K562 (cell line): ENCODE results near the gene CSF3. TPM values are rescaled to one million over a fixed set of nuclear protein-coding genes. Genes with fewer than 3 reads are reported as not detected.

ENCODE experiments used
- CHD2 ChIP-seq: IDR thresholded peaks from 2 replicates; pipeline ENCODE4 v1.6.1; 2011; ENCODE audit warnings: low read depth, low read length
- DMBX1 ChIP-seq: fragments of 250-450 bp; sonication (Bioruptor Pico); IDR thresholded peaks from 2 replicates; pipeline ENCODE4 v1.8.0; 2022; ENCODE audit warnings: inconsistent platforms, mild to moderate bottlenecking, moderate library complexity, borderline replicate concordance
- ELF2 ChIP-seq: fragments of 250-450 bp; sonication (Bioruptor Pico); IDR thresholded peaks from 2 replicates; pipeline ENCODE4 v1.5.0; 2021; ENCODE audit warnings: mild to moderate bottlenecking
- FOSL1 ChIP-seq: fragments of 200-800 bp; sonication (Bioruptor generic); conservative IDR thresholded peaks from 2 replicates; pipeline ENCODE4 v1.6.1; 2016; ENCODE audit warnings: missing genetic modification characterization, missing compliant biosample characterization
- HMG20A ChIP-seq: fragments of 450-650 bp; formaldehyde crosslinking; conservative IDR thresholded peaks from 2 replicates; pipeline ENCODE4 v1.4.0; 2020; ENCODE audit warnings: mild to moderate bottlenecking, mixed read lengths
- HNRNPLL ChIP-seq: fragments of 200-400 bp; formaldehyde crosslinking; IDR thresholded peaks from 2 replicates; pipeline ENCODE4 v1.6.1; 2017; ENCODE audit warnings: low read length, low read depth, mild to moderate bottlenecking; ENCODE audit not compliant: poor library complexity, severe bottlenecking
- MBD1 ChIP-seq: fragments of 250-450 bp; sonication (Bioruptor Pico); IDR thresholded peaks from 2 replicates; pipeline ENCODE4 v1.8.0; 2022; ENCODE audit warnings: inconsistent platforms
- MCM5 ChIP-seq: fragments of 450-650 bp; IDR thresholded peaks from 2 replicates; pipeline ENCODE4 v1.6.1; 2016; ENCODE audit warnings: low read depth
- RREB1 ChIP-seq: fragments of 250-450 bp; sonication (Bioruptor Pico); IDR thresholded peaks from 2 replicates; pipeline ENCODE4 v1.4.0; 2020
- TCF15 ChIP-seq: fragments of 250-450 bp; sonication (Bioruptor Pico); IDR thresholded peaks from 2 replicates; pipeline ENCODE4 v1.8.0; 2022; ENCODE audit warnings: moderate library complexity, mild to moderate bottlenecking, inconsistent platforms
- U2AF2 ChIP-seq: fragments of 200-400 bp; formaldehyde crosslinking; optimal IDR thresholded peaks from 2 replicates; pipeline ENCODE3; 2017; ENCODE audit warnings: low read depth, mild to moderate bottlenecking, low read length
- ZNF449 ChIP-seq: fragments of 250-450 bp; sonication (Bioruptor Pico); IDR thresholded peaks from 2 replicates; pipeline ENCODE4 v1.8.0; 2022; ENCODE audit warnings: moderate library complexity, mild to moderate bottlenecking, inconsistent platforms
- ZNF589 ChIP-seq: fragments of 200-800 bp; sonication (Bioruptor generic); IDR thresholded peaks from 2 replicates; pipeline ENCODE4 v1.6.1; 2016; ENCODE audit warnings: low read depth, missing genetic modification characterization, missing compliant biosample characterization
- ZNF76 ChIP-seq: fragments of 250-450 bp; sonication (Bioruptor Pico); IDR thresholded peaks from 2 replicates; pipeline ENCODE4 v1.4.0; 2020; ENCODE audit warnings: mild to moderate bottlenecking, moderate library complexity, borderline replicate concordance
- polyA plus RNA-seq, 8 experiments: library from polyadenylated mRNA; depleted of rRNA in 4 of 8; stranded (reverse) in 5 of 8; unstranded in 3 of 8; fragments of >200 nt; fragmentation: Nextera tagmentation in 2 of 8; fragmentation: Illumina TruSeq in 1 of 8; extraction: Ambion mirVana in 2 of 8; extraction: Trizol in 1 of 8; gene quantifications; 2 replicates each; pipeline versions ENCODE4 v1.2.1 to v1.2.3, GENCODE V29; 2011 to 2014; ENCODE audit warnings: inconsistent platforms in 1 of 8, missing spikeins in 1 of 8
- total RNA-seq, 7 experiments: library from RNA; depleted of rRNA in 6 of 7; stranded (reverse); fragments of >200 nt in 6 of 7; fragmentation: Illumina TruSeq in 2 of 7; extraction: Trizol in 2 of 7; gene quantifications; 2 replicates each; pipeline versions ENCODE4 v1.2.1 to v1.2.3, GENCODE V29; 2011 to 2021; ENCODE audit warnings: low replicate concordance in 1 of 7

CSF3 gene
- total and polyA plus RNA-seq, 9 of the 15 experiments (the other 6 are each of a cell fraction or from before 2014, with no cell fraction given) = 0.19 TPM; not detected in 8

- peak; percentile 8; the same call in 1 of the 2 replicates for TF ChIP-seq RREB1 (CRISPR knock-in tag)
- no peak for TF ChIP-seq U2AF2
- TF ChIP-seq TCF15 (CRISPR knock-in tag) = 0 out of 2 replicates have a peak, but pooled peaks have one; percentile 54
- no peak; the same call in 1 of the 2 replicates for TF ChIP-seq CHD2
- 0 out of 2 replicates have a peak, but pooled peaks have one; percentile 51 for TF ChIP-seq ZNF76 (CRISPR knock-in tag)
- TF ChIP-seq HNRNPLL = peak; percentile 70
- peak; percentile 79; the same call in 1 of the 2 replicates for TF ChIP-seq ZNF589
- TF ChIP-seq DMBX1 (CRISPR knock-in tag) = peak; percentile 68; the same call in 1 of the 2 replicates
- no peak for TF ChIP-seq MCM5
- TF ChIP-seq ZNF449 = 0 out of 2 replicates have a peak, but pooled peaks have one; percentile 23
- TF ChIP-seq FOSL1 = 0 out of 2 replicates have a peak, but pooled peaks have one; percentile 30
- peak; percentile 63; the same call in 1 of the 2 replicates for TF ChIP-seq ELF2 (CRISPR knock-in tag)
- no peak for TF ChIP-seq HMG20A (CRISPR knock-in tag)
- no peak for TF ChIP-seq MBD1
These were observed 34.7 kb upstream of the CSF3 start, which contains the start of gene PSMD3 (continued) for GRCh38 chr17:39980351-39981206.
